GM19099 (cell line): Measurements from ENCODE around the gene MRFAP1L1.

ENCODE experiments used
- POLR2A ChIP-seq: IDR thresholded peaks from 3 replicates; pipeline ENCODE4 v1.6.1; 2011; ENCODE audit warnings: low read depth; ENCODE audit not compliant: insufficient read length; ENCODE audit errors: extremely low read depth

Gene MRFAP1L1

DNA sequence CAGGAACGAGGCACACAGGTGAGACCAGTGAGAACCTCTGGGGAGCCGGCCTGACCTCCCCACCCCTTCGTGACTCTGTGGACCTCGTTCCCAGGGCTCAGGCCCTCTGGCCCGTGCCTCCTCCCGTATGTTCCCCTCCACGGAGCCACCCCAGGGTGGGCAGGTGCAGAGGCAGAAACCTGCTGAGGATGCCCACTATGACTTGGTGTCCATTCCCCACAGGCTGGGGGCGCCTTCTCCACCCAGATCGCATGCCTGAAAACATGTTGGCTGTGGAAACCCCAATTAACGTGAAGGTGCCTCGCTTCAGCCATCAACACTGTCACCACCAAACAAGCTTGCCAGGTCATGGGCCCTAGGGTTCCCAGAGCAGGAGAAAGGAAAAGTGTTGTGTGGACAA lies 33.3 kb upstream of the MRFAP1L1 start:
- no peak for TF ChIP-seq POLR2A

DNA sequence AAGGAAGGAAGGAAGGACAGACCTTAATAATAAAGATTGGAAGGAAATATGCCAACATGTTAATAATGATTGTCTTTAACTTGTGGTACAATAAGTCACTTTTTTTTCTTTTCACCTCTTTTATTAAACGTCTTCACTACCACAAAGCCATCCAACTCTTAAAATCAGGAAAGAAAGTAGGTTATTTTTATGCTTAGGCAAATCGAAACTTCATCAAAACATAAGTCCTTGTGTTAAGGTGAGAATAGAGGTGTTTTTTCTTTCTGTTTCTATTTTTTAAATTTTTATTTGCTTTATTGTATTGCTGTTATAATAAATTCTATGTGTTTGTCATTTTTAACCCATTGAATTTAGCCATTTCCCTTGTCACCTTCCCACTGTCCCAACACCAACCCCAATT lies 32.8 kb upstream of the MRFAP1L1 start:
- TF ChIP-seq POLR2A = no peak

DNA sequence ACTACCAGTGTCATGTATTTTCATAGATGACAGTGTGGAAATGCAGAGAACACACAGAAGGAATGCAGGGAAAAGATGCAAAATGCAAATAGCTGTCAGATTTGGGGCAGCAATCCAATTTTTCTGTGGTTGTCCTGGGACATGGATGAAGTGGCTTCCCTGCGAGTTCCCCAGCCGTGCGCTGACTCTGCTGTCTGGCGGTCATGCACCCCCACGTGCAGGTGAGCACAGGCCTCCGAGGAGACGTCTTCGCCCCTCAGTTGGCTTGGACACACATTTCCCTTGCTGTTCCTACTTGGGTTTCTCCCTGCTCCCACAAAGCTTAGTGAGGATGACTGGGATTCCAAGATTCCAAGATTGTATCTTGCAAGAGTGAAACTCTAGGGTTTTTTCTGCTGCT lies 30.7 kb upstream of the MRFAP1L1 start:
- TF ChIP-seq POLR2A = no peak

DNA sequence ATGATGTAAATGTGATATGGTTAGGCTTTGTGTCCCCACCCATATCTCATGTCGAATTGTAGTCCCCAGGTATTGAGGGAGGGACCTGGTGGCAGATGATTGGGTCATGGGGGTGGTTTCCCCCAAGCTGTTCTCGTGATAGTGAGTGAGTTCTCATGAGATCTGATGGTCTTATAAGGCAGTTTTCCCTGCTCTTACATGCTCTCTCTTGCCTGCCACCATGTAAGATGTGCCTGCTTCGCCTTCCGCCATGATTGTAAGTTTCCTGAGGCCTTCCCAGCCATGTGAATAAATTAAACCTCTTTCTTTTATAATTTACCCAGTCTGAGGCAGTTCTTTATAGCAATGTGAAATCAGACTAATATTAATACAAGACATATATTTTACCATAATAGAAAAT lies 30.3 kb upstream of the MRFAP1L1 start:
- TF ChIP-seq POLR2A = no peak

DNA sequence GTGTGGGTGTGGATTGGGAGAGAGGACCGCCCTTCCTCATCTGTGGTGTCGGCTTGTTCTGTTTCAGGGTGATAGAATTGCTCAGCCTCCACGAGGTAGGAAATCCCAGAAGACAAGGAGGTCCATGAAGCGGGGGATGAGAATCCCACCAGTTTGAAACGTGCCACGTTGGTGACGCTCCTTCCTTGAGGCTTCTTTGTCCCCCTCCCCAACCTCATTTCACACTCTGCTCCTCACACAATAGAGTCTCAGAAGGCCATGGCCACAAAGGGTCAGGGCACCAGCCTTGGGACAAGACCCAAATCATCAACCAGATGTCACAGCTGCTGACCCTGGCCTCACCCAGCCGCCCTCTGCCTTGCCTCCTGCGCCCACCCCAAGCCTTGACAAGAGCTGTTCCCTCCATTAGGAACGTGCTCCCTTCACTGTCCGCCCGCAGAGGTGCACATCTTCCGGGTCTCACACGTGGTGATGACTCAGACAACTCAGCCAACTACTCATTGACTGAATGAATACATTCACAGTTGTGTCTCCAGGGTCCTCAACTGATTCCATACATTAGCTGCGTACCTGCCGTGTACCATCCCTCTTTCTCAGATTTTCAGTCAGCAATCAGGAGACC lies 24.6 kb upstream of the MRFAP1L1 start:
- TF ChIP-seq POLR2A = no peak

DNA sequence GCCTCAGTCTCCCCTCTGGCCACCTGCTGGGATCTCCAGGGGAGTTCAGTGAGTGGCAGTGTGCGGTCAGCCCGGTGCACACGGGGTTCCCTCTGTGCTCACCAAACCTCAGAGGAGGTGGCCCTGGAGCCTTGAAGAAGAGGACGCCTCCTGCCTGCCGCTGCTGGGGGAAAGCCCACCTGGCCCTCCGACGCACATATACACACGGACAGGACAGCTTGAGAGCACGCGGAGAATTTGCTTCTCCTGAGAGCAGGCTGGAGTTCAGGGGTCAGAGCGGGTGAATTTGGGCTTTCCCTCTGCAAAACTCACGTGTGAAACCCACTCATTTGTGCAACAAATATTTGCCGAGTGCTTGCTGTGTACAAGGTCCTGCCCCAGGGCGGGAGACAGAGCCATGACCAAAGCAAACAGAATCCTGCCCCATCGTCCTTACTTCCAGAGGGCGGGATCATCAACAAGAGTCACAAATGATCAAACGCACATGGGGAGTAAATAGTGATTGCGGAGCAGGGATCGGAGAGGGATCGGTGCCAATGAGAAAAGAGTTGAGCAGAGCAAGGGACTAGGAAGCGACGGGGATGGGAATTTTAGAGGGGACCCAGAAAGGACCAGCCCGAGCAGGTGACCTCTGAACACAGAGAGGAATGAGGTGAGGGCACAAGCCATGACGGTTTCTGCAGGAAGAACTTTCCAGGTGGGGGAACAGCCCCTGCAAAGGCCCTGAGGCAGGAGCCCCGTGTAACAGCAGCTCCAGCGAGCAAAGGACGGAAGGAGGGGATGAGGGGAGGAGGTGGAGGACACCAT lies 23.9 kb upstream of the MRFAP1L1 start:
- no peak for TF ChIP-seq POLR2A

DNA sequence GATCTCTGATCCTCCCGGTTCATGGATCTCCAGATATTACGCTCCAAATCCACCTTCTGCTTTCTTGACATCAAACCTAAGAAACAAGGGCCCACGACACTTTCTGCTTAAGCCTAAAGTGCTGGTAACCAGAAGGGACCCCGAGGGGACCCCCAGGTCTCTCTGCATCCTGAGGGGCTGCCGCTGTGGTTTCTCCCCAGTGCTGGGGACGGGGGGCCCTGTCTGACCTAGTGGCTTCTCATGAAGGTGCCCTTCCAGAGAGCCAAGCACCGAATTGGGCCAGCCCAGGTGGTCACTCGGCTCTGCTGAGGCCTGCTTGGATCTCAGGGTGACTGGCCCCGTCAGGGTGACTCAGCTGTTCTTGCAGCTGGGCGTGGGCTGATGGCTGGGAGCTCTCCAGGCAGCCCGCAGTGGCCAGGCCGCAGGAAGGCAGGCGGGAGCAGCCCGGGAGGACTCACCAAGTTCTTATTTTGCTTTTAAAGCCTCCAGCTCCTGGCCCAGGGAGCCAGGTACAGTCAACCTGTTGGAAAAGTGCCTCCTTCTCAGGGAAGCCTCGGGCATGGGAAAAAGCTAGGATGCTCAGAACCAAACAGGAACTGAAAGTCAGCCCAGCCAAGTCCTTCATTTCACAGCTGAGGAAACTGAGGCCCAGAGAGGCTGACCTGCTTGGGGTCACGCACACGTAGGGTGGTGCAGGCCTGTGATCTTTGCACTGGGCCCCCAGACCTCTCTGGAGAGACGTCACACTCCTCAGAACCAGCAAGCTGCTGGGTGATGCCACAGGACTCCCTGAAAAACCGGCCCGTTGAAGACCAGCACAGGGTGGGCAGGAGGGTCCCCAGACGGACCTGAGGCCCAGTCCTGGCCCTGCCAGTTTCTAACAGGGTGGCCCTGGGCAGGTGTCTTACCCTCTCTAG lies 23.0 kb upstream of the MRFAP1L1 start:
- TF ChIP-seq POLR2A = no peak

DNA sequence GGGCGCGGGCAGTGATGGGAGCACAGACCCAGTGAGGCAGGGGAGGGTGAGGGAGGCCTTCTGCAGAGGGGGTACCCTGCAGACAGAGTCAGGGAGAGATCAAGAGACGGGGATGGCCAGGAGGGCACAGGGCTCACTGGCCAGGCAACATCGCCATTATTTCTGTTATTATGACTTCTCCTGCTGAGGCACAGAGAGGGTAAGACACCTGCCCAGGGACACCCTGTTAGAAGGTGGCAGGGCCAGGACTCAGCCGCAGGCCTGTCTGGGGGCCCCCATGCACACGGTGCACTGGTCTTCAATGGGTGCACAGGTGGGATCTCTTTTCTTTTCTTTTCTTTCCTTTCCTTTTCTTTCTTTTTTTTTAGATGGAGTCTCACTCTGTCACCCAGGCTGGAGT lies 22.1 kb upstream of the MRFAP1L1 start:
- TF ChIP-seq POLR2A = no peak

DNA sequence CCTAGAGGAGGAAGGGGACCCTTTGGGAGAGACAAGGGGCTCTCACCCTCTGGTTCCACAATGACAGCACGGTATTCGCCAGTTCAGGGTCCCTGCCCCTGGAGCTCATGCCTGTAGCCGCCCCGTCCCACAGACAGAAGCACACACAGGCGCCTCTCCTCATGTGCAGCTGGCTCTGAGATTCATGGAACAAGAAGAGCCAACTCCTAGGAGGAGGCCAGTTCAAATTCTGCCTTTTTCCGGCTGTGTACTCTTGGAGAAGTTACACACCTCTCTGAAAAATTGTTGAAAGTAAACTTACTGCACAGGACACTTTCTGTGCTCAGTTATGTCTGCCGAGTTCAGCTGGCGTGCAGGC lies 21.6 kb upstream of the MRFAP1L1 start:
- TF ChIP-seq POLR2A = no peak

DNA sequence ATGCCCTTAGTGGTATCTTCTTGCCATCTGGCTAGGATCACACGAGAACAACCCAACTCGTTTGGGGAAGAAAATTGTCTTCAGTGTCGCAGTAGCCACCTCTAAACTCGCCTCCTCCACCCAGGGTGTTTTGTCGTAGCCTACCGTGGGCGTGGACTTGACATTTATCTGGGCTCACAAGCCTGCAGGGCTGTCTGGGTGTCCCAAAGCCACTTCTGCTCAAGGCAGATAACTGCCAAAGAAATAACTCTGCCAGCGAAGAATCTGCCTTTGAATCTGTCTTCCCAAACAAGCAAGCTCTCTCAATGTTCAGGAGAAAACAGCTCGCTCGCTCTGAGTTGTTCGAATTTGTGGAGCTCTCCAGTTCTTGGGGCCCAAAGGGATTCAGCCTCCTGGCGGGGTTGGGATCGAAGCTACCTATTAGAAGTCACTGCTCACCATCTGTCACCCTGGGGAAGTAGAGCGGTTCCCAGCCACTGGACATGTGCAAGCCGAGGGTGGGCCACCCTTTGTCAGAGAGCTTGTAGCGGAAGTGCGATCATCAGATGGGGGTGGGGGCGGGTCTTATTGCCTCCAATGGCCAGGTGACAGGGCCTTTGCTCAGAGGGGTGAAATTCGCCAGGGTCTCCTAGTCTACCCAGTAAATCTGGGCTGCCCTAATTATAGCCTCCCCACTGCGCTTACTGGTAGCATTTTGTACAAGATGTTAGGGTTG lies 21.1 kb upstream of the MRFAP1L1 start:
- no peak for TF ChIP-seq POLR2A

DNA sequence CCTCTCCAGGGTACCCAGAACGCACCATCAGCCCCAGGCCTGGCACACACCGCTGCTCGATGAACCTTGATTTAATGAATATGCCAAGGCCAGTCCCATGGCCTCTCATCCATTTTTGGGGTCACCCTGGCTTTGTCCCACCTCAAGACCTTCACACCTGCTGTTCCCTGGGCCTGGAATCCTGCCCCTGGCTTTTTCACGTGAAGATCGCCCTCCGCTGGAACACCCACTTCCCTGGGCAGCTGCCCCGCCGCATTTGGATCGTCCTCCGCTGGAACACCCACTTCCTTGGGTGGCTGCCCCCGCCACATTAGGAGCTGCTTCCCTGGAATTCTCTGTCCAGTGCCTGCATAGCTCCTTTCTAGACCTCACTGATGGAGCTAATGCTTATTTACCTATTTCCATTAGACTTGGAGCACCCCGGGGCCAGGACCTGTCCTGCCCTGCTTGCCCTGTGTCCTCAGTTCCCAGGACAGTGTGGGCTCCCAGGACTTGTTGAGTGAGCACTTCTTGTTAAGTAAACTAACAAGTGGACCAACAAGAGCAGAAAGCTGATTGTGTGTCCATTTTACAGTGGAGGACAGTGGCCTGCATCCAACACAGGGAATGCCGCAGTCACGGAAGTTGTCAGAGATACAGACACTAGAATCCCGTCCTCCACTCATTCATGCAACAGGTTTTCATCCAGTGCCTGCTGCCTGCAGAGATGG lies 18.8 kb upstream of the MRFAP1L1 start:
- no peak for TF ChIP-seq POLR2A

DNA sequence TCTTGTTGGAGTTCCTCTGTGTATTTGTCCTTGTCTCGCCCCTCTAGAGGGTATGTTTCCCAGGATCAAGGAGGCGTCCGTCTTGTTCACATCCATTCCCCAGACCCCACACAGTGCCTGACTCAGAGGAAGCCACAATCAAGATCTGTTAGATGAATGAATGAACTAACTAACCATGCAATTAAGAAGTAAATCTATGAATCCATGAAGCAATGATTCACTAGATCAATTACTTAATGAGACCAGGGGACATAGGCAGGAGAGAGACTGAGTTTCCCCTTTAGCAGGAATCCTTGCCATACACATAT lies 18.2 kb upstream of the MRFAP1L1 start:
- no peak for TF ChIP-seq POLR2A

DNA sequence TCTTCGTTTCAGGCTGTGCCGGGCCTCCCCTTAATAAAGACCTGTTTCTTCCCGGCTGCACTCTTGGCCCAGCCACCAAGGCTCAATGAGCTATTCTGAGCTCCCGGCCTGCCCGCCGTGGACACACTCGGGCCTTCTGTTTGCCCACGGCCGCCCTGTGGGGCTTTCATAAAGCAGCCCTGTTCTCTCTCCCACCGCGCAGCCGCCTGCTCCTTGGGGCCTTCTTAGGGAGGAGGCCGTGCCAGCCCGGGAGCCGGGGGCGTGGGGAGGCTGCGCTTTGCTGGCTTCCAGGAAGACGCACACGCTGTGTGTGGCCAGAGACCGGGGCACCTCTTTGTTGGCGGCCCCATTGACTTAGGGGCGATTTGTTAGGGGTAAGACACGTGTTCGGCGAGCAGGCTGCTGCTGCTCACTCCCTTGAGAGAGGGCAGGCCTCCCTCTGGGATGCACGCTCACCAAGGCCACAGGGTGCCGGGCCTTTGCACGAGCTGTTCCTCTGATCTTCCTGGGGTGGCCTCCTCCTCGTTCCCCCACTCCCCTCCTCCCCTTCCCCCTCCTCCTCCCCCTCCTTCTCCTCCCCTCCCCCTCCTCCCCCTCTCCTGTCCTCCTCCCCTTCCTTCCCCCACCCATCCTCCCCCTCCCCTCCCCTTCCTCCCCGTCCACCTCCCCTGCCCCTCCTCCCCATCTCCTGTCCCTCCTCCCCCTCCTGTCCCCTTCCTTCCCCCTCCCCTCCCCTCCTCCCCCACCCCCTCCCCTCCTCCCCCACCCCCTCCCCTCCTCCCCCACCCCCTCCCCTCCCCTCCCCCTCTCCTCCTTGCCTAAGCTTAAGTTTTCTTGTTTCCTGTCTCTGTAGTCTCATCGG lies 17.6 kb upstream of the MRFAP1L1 start:
- TF ChIP-seq POLR2A = no peak

DNA sequence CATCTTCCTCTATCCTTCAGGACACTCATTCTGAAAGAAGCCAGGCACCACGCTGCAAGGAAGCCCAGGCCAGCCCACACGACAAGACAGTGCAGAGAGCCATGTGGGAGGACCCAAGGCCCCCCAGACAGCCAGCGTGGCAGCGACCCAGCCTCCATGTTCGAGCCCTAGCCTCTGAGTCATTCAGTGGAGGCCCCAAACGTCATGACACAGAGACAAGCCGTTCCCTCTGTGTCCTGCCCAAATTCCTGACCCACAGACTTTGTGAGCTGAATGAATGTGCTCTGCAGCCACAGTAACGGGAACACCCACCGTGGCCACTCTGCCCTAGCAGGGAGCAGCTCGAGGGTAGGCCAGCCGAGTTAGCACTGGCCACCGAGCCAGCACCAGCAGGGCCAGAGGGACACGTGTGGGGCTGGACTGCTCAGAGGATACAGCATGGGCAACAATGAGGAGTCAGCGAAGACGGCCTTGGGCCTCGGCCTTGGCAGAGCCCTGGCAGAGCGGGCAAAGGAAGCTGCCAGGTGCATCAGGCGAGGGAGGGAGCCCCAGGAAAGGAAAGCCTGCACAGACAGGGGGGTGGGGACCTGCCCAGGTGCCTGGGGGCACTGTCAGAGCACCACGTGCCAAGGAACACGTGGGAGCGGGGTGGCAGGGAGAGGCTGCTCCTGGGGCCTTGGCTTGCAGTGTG lies 14.9 kb upstream of the MRFAP1L1 start:
- no peak for TF ChIP-seq POLR2A

DNA sequence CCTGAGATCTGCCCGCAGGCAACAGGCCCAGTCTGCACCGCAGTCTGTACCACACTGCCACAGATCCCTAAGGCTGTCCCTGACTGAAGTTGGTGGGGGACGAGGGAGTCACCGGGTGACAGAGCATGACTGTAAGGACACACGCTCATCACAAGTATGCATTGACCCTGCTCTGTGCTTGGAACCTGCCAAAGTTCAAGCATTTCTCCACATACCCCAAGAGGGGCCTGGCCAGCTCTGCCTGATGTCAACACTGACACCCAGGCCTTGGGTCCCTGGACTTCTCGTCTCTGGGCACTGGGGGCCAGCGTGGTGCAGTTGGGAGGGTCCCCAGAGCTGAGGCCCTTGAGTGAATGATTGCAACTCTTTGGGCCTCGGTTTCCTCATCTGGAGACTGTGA lies 14.2 kb upstream of the MRFAP1L1 start:
- TF ChIP-seq POLR2A = no peak
